Panc1 (cell line): ENCODE data around the gene NT5DC2. TPM values are rescaled to one million over a fixed set of nuclear protein-coding genes. Genes with fewer than 3 reads are reported as not detected.

ENCODE experiments used
- ATAC-seq: fragments of 200-7000 bp; cut with Tn5 transposase; 2 replicates; pipeline ENCODE4 v1.9.1; 2020; ENCODE audit warnings: mild to moderate bottlenecking, moderate library complexity
- BruUV-seq: library from RNA; stranded (reverse); fragments of 400-500 nt; replicated peaks from 2 replicates; lab custom pipeline; 2021; lab: Mats Ljungman, UMichigan
- CTCF ChIA-PET: fragments of 300-600 bp; sonication (Branson Sonifier 250); formaldehyde crosslinking; loops from one replicate; lab custom pipeline; 2022; ENCODE audit warnings: antibody characterized with exemption; lab: Charles Lee
- POLR2A ChIA-PET: fragments of 300-600 bp; sonication (Branson Sonifier 250); formaldehyde crosslinking; loops from one replicate; lab custom pipeline; 2022; ENCODE audit warnings: antibody characterized with exemption; lab: Charles Lee
- DNase-seq: peaks from one replicate; pipeline ENCODE4 v3.0.0-alpha.2; 2010; ENCODE audit warnings: low read depth, low spot score
- H3K27ac ChIP-seq: 2 replicates; pipeline ENCODE4 v1.5.1; 2011; ENCODE audit warnings: mild to moderate bottlenecking, low read length, inconsistent platforms
- H3K27me3 ChIP-seq: fragments of 200-500 bp; sonication (Bioruptor generic); 2 replicates; pipeline ENCODE4 v1.6.0; 2014; ENCODE audit warnings: low read length, inconsistent platforms; ENCODE audit not compliant: control insufficient read depth, insufficient read depth
- H3K36me3 ChIP-seq: fragments of 200-500 bp; sonication (Bioruptor generic); 2 replicates; pipeline ENCODE4 v1.5.1; 2014; ENCODE audit warnings: inconsistent platforms, mild to moderate bottlenecking, low read length, moderate library complexity; ENCODE audit not compliant: control insufficient read depth, insufficient read depth
- H3K4me1 ChIP-seq: 2 replicates; pipeline ENCODE4 v1.5.1; 2011; ENCODE audit warnings: inconsistent platforms, mild to moderate bottlenecking, low read length, moderate library complexity; ENCODE audit not compliant: control insufficient read depth, insufficient read depth
- H3K4me3 ChIP-seq, 2 experiments: 2 replicates each; pipeline ENCODE4 v1.5.1; 2011 to 2012; ENCODE audit warnings: low read depth in 2 of 2, low read length in 2 of 2, mild to moderate bottlenecking in 2 of 2, inconsistent platforms in 1 of 2, moderate library complexity in 1 of 2
- H3K9me3 ChIP-seq: fragments of 200-500 bp; sonication (Bioruptor generic); 2 replicates; pipeline ENCODE4 v1.5.1; 2014; ENCODE audit warnings: low read depth, mild to moderate bottlenecking, inconsistent platforms, low read length, moderate library complexity; ENCODE audit not compliant: control insufficient read depth, insufficient read depth
- POLR2AphosphoS5 ChIP-seq: IDR thresholded peaks from 2 replicates; pipeline ENCODE4 v1.6.1; 2012; ENCODE audit warnings: mild to moderate bottlenecking, low read depth, low read length, moderate library complexity
- SIN3A ChIP-seq: IDR thresholded peaks from 2 replicates; pipeline ENCODE4 v1.6.1; 2012; ENCODE audit warnings: low read depth, mild to moderate bottlenecking, low read length, moderate library complexity, borderline replicate concordance; ENCODE audit not compliant: insufficient read depth
- TCF7L2 ChIP-seq: IDR thresholded peaks from 2 replicates; pipeline ENCODE4 v1.6.1; 2011; ENCODE audit warnings: mild to moderate bottlenecking, low read depth, low read length, inconsistent platforms
- in situ Hi-C: cut with HindIII; loops from 2 replicates; pipeline ENCODE4 v1.10.0; 2016; ENCODE audit warnings: low sequenced_read_pairs, low pct_unique_long_range_greater_than_20kb
- intact Hi-C: fragments of 100-400 bp; cut with micrococcal nuclease; formaldehyde crosslinking; loops from one replicate; pipeline ENCODE4 v1.10.0; 2022; ENCODE audit not compliant: unreplicated experiment
- total RNA-seq: library from RNA; stranded (reverse); gene quantifications from one replicate; pipeline ENCODE4 v1.2.1, GENCODE V29; 2021; ENCODE audit not compliant: unreplicated experiment
- TF ChIP-seq, protein P1 (sequence below): fragments of 450-650 bp; IDR thresholded peaks from 2 replicates; pipeline ENCODE4 v1.5.1; 2017; ENCODE audit warnings: mild to moderate bottlenecking
- TF ChIP-seq, protein P2 (sequence below), 2 experiments: IDR thresholded peaks; 2 replicates each; pipeline ENCODE4 v1.6.1; 2011 to 2012; ENCODE audit warnings: low read depth in 2 of 2, control low read depth in 1 of 2, low read length in 1 of 2, mild to moderate bottlenecking in 1 of 2, moderate library complexity in 1 of 2; ENCODE audit not compliant: insufficient read depth in 1 of 2

The NT5DC2 gene
- total RNA-seq, 1 experiment from 2014 or later = 137 TPM

DNA sequence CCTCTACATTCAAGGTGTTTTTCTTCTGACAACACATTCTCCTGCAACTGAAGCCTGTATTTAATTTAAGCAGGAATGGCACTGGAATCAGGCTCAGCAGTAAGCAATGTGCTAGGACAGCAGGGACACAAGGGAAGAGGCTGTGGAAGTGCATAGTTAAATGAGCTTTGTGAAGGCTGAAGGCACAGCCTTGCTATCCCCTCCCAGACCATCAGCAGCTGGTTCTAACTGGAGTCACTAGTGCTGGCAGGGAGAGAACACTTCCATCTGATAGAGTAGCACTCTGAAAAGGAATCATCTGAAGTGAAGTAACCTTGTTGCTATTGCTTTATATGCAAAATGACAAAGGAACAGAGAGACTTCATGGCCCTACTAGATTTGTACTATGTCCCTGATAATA, 17.5 kb upstream of the NT5DC2 start:
- DNase-seq (no peak), ATAC-seq (no peak)
- Histone ChIP-seq H3K9me3 (no peaks in the 10 kb centered on the region), H3K36me3 (peaks cover 8% of the 10 kb centered on the region; the same call in 1 of the 2 replicates), H3K4me3 (no peak overlapping the region), H3K27me3 (no peaks in the 10 kb centered on the region), H3K27ac (no peak overlapping the region), H3K4me1 (no peaks in the 10 kb centered on the region)
- no peak for TF ChIP-seq TCF7L2
- TF ChIP-seq SIN3A = no peak
- TF ChIP-seq, protein P1, sequence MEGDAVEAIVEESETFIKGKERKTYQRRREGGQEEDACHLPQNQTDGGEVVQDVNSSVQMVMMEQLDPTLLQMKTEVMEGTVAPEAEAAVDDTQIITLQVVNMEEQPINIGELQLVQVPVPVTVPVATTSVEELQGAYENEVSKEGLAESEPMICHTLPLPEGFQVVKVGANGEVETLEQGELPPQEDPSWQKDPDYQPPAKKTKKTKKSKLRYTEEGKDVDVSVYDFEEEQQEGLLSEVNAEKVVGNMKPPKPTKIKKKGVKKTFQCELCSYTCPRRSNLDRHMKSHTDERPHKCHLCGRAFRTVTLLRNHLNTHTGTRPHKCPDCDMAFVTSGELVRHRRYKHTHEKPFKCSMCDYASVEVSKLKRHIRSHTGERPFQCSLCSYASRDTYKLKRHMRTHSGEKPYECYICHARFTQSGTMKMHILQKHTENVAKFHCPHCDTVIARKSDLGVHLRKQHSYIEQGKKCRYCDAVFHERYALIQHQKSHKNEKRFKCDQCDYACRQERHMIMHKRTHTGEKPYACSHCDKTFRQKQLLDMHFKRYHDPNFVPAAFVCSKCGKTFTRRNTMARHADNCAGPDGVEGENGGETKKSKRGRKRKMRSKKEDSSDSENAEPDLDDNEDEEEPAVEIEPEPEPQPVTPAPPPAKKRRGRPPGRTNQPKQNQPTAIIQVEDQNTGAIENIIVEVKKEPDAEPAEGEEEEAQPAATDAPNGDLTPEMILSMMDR = no peak
- no peak for TF ChIP-seq POLR2AphosphoS5
- TF ChIP-seq, protein P2, sequence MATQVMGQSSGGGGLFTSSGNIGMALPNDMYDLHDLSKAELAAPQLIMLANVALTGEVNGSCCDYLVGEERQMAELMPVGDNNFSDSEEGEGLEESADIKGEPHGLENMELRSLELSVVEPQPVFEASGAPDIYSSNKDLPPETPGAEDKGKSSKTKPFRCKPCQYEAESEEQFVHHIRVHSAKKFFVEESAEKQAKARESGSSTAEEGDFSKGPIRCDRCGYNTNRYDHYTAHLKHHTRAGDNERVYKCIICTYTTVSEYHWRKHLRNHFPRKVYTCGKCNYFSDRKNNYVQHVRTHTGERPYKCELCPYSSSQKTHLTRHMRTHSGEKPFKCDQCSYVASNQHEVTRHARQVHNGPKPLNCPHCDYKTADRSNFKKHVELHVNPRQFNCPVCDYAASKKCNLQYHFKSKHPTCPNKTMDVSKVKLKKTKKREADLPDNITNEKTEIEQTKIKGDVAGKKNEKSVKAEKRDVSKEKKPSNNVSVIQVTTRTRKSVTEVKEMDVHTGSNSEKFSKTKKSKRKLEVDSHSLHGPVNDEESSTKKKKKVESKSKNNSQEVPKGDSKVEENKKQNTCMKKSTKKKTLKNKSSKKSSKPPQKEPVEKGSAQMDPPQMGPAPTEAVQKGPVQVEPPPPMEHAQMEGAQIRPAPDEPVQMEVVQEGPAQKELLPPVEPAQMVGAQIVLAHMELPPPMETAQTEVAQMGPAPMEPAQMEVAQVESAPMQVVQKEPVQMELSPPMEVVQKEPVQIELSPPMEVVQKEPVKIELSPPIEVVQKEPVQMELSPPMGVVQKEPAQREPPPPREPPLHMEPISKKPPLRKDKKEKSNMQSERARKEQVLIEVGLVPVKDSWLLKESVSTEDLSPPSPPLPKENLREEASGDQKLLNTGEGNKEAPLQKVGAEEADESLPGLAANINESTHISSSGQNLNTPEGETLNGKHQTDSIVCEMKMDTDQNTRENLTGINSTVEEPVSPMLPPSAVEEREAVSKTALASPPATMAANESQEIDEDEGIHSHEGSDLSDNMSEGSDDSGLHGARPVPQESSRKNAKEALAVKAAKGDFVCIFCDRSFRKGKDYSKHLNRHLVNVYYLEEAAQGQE (IDR thresholded peaks at IDR 0.05; ENCODE audit: insufficient read depth in 1 of 2, low read depth in 2 of 2, low read length in 1 of 2) = no peak
- ChIA-PET CTCF (no interaction called here), POLR2A (no interaction called here)
- in situ Hi-C loops = no loop called here
- no TSS peak for BruUV-seq
- intact Hi-C loops = no loop called here

DNA sequence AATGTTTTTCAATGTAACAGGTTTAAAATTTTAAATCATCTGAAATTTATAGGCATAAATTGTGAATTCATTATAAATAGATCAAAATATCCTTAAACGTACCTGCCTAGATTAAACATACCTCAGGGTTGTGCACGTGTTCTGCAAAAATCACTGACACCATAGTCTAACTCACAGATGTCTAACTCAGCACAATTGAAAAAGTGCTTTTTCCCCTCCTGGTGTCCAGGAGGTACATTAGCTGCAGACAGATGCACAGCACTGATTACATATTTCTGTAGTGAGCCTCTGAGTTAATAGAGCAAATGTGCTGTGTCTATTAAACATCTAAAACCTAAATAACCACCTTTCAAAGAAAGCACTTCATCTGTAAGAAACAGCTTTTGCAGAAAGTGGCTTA, 13.5 kb upstream of the NT5DC2 start:
- intact Hi-C loops = no loop called here
- H3K4me3 ChIP-seq = no peak overlapping the region
- no peaks in the 10 kb centered on the region for H3K9me3 ChIP-seq
- no peak overlapping the region for H3K27ac ChIP-seq
- ATAC-seq = no peak
- no peaks in the 10 kb centered on the region for H3K27me3 ChIP-seq
- H3K36me3 ChIP-seq = peaks cover 8% of the 10 kb centered on the region; the same call in 1 of the 2 replicates
- TF ChIP-seq POLR2AphosphoS5 = no peak
- no peak for TF ChIP-seq SIN3A
- TF ChIP-seq, protein P1 = no peak
- no peak for TF ChIP-seq TCF7L2
- TF ChIP-seq, protein P2 (IDR thresholded peaks at IDR 0.05; ENCODE audit: insufficient read depth in 1 of 2, low read depth in 2 of 2, low read length in 1 of 2) = no peak
- in situ Hi-C loops = no loop called here
- BruUV-seq = no TSS peak
- no peaks in the 10 kb centered on the region for H3K4me1 ChIP-seq
- ChIA-PET CTCF (interaction anchor here (0.6 kb wide), 1 partner anchor 122 kb away, joined by 4 read pairs; no protein-coding TSS in a partner anchor), POLR2A (no interaction called here)
- DNase-seq = no peak
